ENCODE results near the gene LRP4. TPM values are rescaled to one million over a fixed set of nuclear protein-coding genes. Genes with fewer than 3 reads are reported as not detected.

The LRP4 gene
- total and polyA plus RNA-seq, 10 donors: 0.88 to 30.7 (median 19.9) TPM

DNA sequence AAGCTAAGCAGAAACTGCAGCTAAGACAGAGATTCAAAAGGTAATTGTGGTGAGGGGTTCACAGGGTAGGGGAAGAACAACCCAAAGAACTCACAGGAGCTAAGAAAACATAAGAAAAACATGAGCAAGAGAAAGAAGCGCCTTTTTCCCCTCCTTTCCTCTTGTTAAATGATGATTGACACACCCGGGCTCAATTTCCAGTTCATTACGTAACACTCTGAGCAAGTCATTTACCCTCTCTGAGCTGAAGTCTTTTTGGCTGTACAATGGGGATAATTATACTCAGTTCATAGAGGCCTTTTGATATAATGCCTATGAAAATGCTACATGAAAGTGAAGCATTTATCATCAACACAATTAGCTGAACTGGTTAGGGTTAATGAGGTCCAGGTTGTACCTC, 17.2 kb downstream of the LRP4 start:
- intact Hi-C loops (cut with DNase I; ENCODE audit: low total_unique reads): no loop called here
- DNase-seq: no peak
- no peak overlapping the region for H3K27ac ChIP-seq
- peaks cover 0 to 31% (median 11%) of the 10 kb centered on the region in 6 donors for H3K4me1 ChIP-seq
- no peaks in the 10 kb centered on the region for H3K9me3 ChIP-seq
- TF ChIP-seq POLR2A (IDR thresholded peaks at IDR 0.05) (no peak), POLR2AphosphoS5 (IDR thresholded peaks at IDR 0.05) (no peak)
- TF ChIP-seq, protein P1, sequence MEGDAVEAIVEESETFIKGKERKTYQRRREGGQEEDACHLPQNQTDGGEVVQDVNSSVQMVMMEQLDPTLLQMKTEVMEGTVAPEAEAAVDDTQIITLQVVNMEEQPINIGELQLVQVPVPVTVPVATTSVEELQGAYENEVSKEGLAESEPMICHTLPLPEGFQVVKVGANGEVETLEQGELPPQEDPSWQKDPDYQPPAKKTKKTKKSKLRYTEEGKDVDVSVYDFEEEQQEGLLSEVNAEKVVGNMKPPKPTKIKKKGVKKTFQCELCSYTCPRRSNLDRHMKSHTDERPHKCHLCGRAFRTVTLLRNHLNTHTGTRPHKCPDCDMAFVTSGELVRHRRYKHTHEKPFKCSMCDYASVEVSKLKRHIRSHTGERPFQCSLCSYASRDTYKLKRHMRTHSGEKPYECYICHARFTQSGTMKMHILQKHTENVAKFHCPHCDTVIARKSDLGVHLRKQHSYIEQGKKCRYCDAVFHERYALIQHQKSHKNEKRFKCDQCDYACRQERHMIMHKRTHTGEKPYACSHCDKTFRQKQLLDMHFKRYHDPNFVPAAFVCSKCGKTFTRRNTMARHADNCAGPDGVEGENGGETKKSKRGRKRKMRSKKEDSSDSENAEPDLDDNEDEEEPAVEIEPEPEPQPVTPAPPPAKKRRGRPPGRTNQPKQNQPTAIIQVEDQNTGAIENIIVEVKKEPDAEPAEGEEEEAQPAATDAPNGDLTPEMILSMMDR (IDR thresholded peaks at IDR 0.05 in 8 of 11, conservative IDR thresholded peaks at IDR 0.05 in 3 of 11): no peak
- no peaks in the 10 kb centered on the region for H3K36me3 ChIP-seq
- no peaks in the 10 kb centered on the region for H3K27me3 ChIP-seq (replicated peaks in 1 of 7)
- WGBS, 5 donors: 71 to 90% (median 75%) methylated on average over 3 of the region's 3 CpGs
- no peak overlapping the region for H3K4me3 ChIP-seq

DNA sequence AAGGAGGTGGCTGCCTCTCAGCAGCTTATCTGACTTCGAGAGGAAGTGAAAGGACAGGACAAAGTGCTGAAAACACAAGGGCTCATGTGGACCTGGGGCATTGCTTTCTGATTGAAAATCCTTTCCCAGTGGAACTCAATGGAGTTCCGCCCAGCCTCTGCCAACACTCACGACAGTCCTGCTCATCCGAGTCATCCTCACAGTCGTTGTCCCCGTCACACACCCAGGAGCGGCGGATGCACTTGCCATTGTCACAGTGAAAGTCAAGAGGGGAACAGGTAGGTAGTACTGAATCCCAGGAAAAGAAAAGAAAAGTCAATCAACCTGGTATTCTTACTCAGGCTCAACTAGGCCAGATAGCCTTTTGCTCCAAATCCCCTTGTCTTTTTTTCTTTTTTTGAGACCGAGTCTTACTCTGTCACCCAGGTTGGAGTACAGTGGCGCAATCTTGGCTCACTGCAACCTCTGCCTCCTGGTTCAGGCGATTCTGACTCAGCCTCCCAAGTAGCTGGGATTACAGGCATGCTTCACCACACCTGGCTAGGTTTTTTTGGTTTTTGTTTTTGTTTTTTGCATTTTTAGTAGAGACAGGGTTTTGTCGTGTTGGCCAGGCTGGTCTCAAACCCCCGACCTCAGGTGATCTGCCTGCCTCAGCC, 18.1 kb downstream of the LRP4 start:
- Histone ChIP-seq H3K9me3 (no peaks in the 10 kb centered on the region), H3K36me3 (no peaks in the 10 kb centered on the region), H3K27me3 (replicated peaks in 1 of 7) (no peaks in the 10 kb centered on the region), H3K27ac (no peak overlapping the region), H3K4me3 (no peak overlapping the region), H3K4me1 (peaks cover 0 to 22% (median 8%) of the 10 kb centered on the region in 6 donors)
- TF ChIP-seq POLR2A (IDR thresholded peaks at IDR 0.05) (no peak), POLR2AphosphoS5 (IDR thresholded peaks at IDR 0.05) (no peak)
- TF ChIP-seq, protein P1 (IDR thresholded peaks at IDR 0.05 in 8 of 11, conservative IDR thresholded peaks at IDR 0.05 in 3 of 11): no peak
- intact Hi-C loops (cut with DNase I; ENCODE audit: low total_unique reads): no loop called here
- no peak for DNase-seq
- 83 to 94% (median 87%) methylated on average over 13 of the region's 13 CpGs for WGBS, 5 donors

DNA sequence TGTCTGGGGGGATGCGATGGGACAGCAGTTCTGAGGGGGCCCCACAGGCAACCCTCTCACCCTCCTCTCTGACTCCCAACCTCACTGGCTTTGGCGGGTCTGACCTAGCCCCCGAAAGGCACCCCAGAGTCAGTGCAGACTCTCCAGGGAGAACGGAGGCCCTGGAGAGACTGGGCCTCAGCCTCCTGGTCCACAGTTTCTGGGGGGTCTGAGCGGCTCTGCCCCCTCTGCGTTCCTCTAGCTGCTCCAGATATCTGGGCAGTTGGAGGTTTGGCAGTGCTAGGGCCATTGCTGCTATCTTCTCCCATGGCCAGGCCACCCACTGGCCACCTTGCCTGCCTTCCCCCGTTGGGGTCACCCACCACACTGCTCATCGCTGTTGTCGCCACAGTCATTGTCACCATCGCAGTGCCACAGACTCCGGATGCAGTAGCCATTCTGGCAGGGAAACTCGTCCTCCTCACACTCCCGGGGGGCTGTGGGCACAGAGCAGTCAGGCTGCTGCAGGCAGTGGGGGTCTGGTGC, 18.8 kb downstream of the LRP4 start:
- Histone ChIP-seq H3K4me1 (peaks cover 0 to 18% (median 8%) of the 10 kb centered on the region in 6 donors), H3K27ac (no peak overlapping the region), H3K9me3 (no peaks in the 10 kb centered on the region), H3K4me3 (no peak overlapping the region), H3K36me3 (no peaks in the 10 kb centered on the region), H3K27me3 (replicated peaks in 1 of 7) (no peaks in the 10 kb centered on the region)
- WGBS, 5 donors: 93 to 94% (median 94%) methylated on average over 12 to 13 of the region's 13 CpGs
- no peak for TF ChIP-seq POLR2AphosphoS5 (IDR thresholded peaks at IDR 0.05)
- no peak for TF ChIP-seq POLR2A (IDR thresholded peaks at IDR 0.05)
- TF ChIP-seq, protein P1 (IDR thresholded peaks at IDR 0.05 in 8 of 11, conservative IDR thresholded peaks at IDR 0.05 in 3 of 11): no peak
- no peak for DNase-seq
- intact Hi-C loops (cut with DNase I; ENCODE audit: low total_unique reads): no loop called here

DNA sequence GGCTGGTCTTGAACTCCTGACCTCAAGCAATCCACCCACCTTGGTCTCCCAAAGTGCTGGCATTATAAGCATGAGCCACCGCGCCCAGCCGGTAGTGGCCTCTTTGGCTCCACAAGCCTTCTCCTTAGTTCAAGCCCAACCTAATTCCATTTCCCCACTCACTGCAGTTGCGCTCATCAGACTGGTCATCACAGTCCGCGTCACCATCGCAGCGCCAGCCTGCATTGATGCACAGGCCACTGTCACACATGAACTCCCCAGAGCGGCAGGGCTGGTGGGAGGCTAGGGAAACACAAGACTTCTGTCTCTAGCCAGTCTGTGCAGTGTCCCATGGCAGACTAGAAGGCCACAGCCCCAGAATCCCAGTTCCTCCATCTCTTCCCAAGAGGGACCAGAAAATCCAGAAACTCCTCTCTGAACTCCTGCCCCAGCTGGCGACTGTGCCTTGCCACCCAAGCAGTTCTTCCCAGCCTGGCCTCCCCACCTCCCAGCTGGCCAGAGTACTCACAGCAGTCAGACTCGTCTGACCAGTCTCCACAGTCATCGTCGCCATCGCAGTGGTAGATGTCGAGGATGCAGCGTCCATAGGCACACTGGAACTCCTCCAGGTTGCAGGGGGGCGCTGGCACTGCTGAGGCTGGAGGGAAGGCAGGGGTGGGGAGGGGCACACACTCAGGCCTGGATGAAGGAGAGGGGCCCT, 19.8 kb downstream of the LRP4 start:
- Histone ChIP-seq H3K36me3 (no peaks in the 10 kb centered on the region), H3K4me3 (no peak overlapping the region), H3K9me3 (no peaks in the 10 kb centered on the region), H3K4me1 (peaks cover 0 to 11% (median 2%) of the 10 kb centered on the region in 6 donors), H3K27me3 (replicated peaks in 1 of 7) (no peaks in the 10 kb centered on the region), H3K27ac (peak overlapping the region in 1 of 8 donors; percentile 25)
- WGBS, 5 donors: 94 to 97% (median 95%) methylated on average over 17 of the region's 17 CpGs
- no peak for TF ChIP-seq POLR2A (IDR thresholded peaks at IDR 0.05)
- no peak for TF ChIP-seq POLR2AphosphoS5 (IDR thresholded peaks at IDR 0.05)
- intact Hi-C loops (cut with DNase I; ENCODE audit: low total_unique reads): no loop called here
- DNase-seq: no peak

All from spleen (tissue), 11 donors.